Measurements from ENCODE around the gene ZC4H2. TPM values are rescaled to one million over a fixed set of nuclear protein-coding genes. Genes with fewer than 3 reads are reported as not detected.
"Not testable (repeated sequence)": the region's sequence is repeated elsewhere in the genome, so short reads cannot be mapped to it uniquely, and the experiment has no call there.

The ZC4H2 gene, protein sequence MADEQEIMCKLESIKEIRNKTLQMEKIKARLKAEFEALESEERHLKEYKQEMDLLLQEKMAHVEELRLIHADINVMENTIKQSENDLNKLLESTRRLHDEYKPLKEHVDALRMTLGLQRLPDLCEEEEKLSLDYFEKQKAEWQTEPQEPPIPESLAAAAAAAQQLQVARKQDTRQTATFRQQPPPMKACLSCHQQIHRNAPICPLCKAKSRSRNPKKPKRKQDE
- polyA plus RNA-seq (ENCODE audit: insufficient read length in 3 of 3) = 10 to 100 TPM; 21.6 to 23.5 (median 22.8) TPM
- long read RNA-seq, donor 1, partial matches to known transcripts = 0 of 7 reads
- long read RNA-seq, donor 1, other reads (novel, unspliced or antisense) = 0 of 7 reads
- long read RNA-seq, donor 2, transcript ZC4H2-202 (5 exons, 2,184 nt) = major isoform, 7 of 33 reads
- long read RNA-seq, donor 2, transcript ZC4H2-207 (5 exons, 606 nt) = minor isoform, 5 of 33 reads
- long read RNA-seq, donor 2, partial matches to known transcripts = 17 of 33 reads
- long read RNA-seq, donor 2, other reads (novel, unspliced or antisense) = 0 of 33 reads
- long read RNA-seq, donor 3, transcript ZC4H2-202 (5 exons, 2,184 nt) = major isoform, 5 of 8 reads
- long read RNA-seq, donor 3, partial matches to known transcripts = 0 of 8 reads
- long read RNA-seq, donor 3, other reads (novel, unspliced or antisense) = 0 of 8 reads
- long read RNA-seq, donor 4, partial matches to known transcripts = 0 of 6 reads
- long read RNA-seq, donor 4, other reads (novel, unspliced or antisense) = 0 of 6 reads
- long read RNA-seq, donor 5, partial matches to known transcripts = 0 of 4 reads
- long read RNA-seq, donor 5, other reads (novel, unspliced or antisense) = 0 of 4 reads
- long read RNA-seq, donor 6, partial matches to known transcripts = 0 of 7 reads
- long read RNA-seq, donor 6, other reads (novel, unspliced or antisense) = 0 of 7 reads
- long read RNA-seq, donor 7, partial matches to known transcripts = 0 of 7 reads
- long read RNA-seq, donor 7, other reads (novel, unspliced or antisense) = 0 of 7 reads
- long read RNA-seq, donor 8, partial matches to known transcripts = 0 of 5 reads
- long read RNA-seq, donor 8, other reads (novel, unspliced or antisense) = 0 of 5 reads
- long read RNA-seq, donor 9, transcript ZC4H2-202 (5 exons, 2,184 nt) = major isoform, 6 of 8 reads
- long read RNA-seq, donor 9, partial matches to known transcripts = 0 of 8 reads
- long read RNA-seq, donor 9, other reads (novel, unspliced or antisense) = 0 of 8 reads
- long read RNA-seq, donor 10, partial matches to known transcripts = 0 of 3 reads
- long read RNA-seq, donor 10, other reads (novel, unspliced or antisense) = 0 of 3 reads
- long read RNA-seq, donor 11, full-length matches to known transcripts = 4 of 4 reads
- long read RNA-seq, donor 11, partial matches to known transcripts = 0 of 4 reads
- long read RNA-seq, donor 11, other reads (novel, unspliced or antisense) = 0 of 4 reads
- long read RNA-seq, donor 12, full-length matches to known transcripts = 7 of 7 reads
- long read RNA-seq, donor 12, partial matches to known transcripts = 0 of 7 reads
- long read RNA-seq, donor 12, other reads (novel, unspliced or antisense) = 0 of 7 reads
- long read RNA-seq, donor 13, partial matches to known transcripts = 0 of 5 reads
- long read RNA-seq, donor 13, other reads (novel, unspliced or antisense) = 0 of 5 reads
- long read RNA-seq, donor 14, full-length matches to known transcripts = 13 of 13 reads
- long read RNA-seq, donor 14, partial matches to known transcripts = 0 of 13 reads
- long read RNA-seq, donor 14, other reads (novel, unspliced or antisense) = 0 of 13 reads
- long read RNA-seq, donor 15, transcript ZC4H2-202 (5 exons, 2,184 nt) = major isoform, 6 of 10 reads
- long read RNA-seq, donor 15, partial matches to known transcripts = 0 of 10 reads
- long read RNA-seq, donor 15, other reads (novel, unspliced or antisense) = 0 of 10 reads
- long read RNA-seq, donor 16, partial matches to known transcripts = 0 of 10 reads
- long read RNA-seq, donor 16, other reads (novel, unspliced or antisense) = 0 of 10 reads

DNA sequence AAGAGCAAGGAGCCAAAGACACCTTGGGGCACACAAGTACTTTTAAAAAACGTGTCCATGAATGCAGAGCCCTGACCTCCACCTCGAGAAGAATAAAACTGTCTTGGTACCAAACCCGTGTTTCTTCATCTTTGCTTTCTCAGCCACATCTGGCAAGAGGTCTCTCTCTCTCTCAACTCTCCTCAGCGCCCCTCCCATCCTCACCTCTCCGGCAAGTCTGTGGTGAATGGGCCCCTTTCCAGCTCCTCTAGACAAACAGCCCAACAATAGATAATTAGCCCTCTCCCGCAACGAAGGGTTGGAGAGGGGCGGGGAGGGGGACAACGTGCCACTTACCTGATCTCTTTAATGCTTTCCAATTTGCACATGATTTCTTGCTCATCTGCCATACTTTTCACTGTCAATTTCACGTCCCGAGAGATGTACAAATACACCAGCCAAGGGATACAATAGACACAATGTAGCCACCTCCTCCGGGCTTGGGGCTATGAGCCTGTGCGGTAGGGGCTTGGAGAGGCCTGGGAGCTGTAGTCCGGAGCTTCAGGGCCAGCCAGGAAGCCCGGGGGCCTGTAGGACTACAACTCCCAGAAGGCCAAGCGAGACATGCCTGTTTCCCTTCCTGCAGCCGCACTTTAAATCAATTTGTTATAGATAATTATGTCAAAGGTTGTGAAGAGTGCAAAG is at the start of gene ZC4H2:
Gene ZC4H2 (minus strand): TSS at position 462 of the 684 bp plus-strand sequence. CDS start 73 bp downstream, at position 389.
- DNase-seq = peak; percentile 75

DNA sequence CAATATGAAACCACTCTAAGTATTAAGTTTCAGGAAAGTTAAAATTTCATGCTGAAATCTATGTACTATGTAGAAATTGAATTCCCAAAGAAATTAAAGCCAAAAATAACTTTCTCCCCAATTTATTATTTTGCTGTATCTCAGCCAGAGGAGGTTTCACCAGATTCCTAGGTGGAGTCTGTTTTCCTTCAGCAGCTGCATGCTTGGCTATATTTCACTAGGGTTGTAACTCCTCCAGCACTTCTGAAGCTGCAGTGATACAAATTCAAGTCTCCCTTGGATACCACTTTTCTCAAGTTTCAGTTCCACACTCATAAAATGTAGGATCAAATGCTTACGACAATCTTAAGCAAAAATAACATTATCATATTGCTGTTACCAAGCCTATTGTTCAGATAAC is 41.2 kb upstream of the ZC4H2 start:
- peak; percentile 14 for DNase-seq

GRCh38 chrX:65014230-65014629 is 38.0 kb upstream of the ZC4H2 start:
- no peak for DNase-seq

DNA sequence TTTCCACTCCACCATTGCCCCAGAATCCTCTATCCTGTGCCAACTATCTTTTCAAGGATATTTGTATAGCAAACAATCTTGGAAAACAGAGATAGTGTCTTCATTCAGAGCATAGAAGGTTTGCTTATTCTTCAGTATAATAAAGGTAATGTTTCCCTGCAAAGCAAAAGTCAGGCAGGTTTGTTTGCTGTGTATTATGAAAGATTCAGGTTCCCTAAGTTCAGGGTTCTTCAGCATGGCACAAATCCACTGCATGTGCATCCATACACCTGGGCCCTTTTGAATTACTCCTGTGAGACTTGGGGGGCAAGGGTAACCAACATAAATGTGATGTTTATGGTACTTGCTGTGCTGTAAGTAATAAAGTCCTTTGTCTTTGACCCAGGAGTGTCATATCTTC is 33.2 kb upstream of the ZC4H2 start:
- no peak for DNase-seq

DNA sequence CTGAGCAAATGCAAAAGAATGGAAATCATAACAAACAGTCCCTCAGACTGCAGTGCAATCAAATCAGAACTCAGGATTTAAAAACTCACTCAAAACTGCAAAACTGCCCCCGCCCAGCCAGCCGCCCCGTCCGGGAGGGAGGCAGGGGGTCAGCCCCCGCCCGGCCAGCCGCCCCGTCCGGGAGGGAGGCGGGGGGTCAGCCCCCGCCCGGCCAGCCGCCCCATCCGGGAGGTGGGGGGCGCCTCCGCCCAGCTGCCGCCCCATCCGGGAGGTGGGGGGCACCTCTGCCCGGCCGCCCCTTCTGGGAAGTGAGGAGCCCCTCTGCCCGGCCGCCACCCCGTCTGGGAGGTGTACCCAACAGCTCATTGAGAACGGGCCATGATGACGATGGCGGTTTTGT is 26.0 kb upstream of the ZC4H2 start:
- DNase-seq = not testable (repeated sequence)

- no peak for DNase-seq
Observed at GRCh38 chrX:64996805-64997204, 20.6 kb upstream of the ZC4H2 start.

DNA sequence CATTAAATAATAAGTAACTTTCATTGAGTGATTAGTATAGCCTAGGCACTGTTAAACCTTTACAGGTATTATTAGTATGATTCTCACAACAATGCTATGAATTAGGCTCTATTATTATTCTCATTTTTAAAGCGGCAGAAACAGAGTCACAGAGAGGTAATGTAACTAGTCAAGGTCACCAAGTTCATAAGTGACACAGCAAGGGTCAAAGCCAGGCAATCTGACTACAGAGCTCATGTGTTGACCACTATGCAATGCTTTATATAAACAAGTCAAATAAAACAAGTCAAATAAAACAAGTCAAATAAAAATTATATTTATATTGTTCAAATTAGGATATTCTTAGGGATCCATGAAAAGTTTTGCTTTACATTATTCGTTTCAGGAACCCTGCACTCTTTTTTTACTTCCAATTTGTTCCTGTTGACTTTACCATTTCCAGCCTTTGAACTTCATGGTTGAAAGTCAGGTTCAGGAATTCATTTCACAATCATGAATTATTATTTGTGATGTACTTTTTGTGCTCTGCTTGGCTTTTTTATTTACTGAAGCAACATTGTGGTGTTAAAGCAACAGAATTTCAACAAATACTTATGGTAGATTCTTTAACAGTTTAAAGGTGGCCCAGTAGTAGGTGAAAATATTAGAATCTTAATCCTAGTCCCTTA is 18.0 kb upstream of the ZC4H2 start:
- DNase-seq = no peak

DNA sequence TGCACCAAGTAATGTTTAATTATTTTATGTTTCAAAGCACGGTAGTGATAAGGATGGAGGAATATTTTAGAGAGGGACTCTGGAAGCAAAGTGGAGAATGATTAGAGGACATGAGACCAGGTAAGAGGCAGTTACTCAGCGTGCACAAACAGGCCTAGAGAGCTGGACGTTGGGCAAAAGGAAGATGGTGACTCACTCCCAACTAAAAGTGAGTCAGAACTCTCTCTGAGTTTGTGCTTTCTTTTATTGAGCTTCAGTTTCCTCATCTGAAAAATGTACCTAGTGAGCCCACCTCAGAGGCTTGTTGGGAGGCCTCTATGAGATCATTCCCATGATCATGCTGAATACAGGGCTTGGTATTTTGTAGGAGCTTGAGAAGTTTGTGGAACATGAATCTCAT is 1.6 kb upstream of the ZC4H2 start:
- no peak for DNase-seq

GRCh38 chrX:64977051-64977450 is 801 bp upstream of the ZC4H2 start:
- DNase-seq = no peak

GRCh38 chrX:64976673-64977040 is 407 bp upstream of the ZC4H2 start:
- DNase-seq = no peak

DNA sequence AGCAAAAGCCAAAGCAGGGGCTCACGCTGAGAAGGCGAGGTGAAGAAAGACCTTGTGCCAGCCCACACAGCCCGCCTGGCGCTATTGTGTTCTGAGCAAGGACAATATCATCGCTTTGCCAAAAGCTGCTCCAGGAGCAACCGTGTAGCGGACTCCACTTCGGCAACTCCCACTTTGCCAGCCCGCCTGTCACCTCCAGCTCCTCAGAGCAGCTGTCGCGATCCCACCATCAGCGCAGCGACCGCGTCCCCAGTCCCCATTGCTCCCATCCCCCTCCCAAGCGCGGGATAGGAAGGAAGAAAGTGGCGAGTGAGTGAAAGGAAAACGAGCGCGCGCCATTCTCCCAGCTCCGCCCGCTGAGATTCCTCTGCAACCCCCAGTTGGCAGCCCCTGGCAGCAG is 759 bp downstream of the ZC4H2 start:
- peak; percentile 27 for DNase-seq

DNA sequence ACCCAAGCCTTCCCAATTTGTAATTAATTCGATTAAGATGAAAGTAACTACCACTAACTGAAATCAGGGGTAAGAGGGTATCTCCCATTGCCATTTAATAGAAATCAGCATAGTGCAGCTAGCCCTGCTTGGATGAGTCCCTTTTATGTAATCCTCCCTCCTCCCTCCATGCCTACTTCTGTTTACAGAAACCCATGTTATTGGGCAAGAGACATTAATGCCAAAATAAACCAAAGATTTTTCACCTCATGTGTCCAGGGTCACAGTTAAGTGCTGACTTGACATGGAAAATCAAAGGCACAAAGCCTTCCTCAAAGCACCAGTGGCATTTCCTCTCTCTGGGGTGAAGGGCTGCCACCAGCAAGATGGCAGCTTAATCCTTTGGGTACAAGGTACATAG is 50.8 kb downstream of the ZC4H2 start:
- DNase-seq = no peak

DNA sequence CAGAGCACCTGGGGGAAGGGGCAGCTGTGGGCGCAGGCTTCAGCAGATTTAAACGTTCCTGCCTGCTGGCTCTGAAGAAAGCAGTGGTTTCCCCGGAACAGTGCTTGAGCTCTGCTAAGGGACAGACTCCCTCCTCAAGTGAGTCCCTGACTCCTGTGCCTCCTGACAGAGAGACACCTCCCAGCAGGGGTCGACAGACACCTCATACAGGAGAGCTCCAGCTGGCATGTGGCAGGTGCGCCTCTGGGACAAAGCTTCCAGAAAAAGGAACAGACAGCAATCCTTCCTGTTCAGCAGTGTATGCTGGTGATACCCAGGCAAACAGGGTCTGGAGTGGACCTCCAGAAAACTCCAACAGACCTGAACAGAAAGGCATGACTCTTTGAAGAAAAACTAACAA is 68.1 kb downstream of the ZC4H2 start:
- no peak for DNase-seq

DNA sequence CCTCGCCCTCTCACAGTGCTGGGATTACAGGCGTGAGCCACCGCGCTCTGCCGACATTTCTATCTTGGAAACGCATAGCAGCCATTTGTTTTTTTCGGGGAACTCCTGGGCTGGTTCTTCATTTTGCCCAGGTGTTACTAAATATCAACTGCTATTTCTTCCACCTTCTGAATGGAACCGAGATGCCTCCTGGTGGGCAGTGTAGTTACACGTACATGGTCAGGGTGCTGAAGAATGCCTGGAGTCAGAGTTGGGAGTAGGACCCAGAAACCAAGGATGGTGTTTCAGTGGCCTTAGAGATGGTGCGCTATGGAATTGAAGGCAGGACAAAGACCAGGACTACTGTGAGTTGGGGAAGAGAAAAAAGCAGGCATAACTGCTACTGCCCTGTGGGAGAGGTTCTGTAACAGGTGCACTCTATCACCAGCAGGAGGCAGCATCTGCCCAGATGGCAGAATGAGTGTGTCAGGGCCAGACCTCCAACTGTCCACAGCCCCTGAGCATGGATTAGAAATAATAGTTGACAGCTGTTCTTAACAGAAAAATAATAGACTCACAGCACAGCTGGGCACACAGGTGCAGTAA is 81.7 kb downstream of the ZC4H2 start:
- DNase-seq = no peak

- no peak for DNase-seq
Observed at GRCh38 chrX:64885850-64886249, 90.4 kb downstream of the ZC4H2 start.

DNA sequence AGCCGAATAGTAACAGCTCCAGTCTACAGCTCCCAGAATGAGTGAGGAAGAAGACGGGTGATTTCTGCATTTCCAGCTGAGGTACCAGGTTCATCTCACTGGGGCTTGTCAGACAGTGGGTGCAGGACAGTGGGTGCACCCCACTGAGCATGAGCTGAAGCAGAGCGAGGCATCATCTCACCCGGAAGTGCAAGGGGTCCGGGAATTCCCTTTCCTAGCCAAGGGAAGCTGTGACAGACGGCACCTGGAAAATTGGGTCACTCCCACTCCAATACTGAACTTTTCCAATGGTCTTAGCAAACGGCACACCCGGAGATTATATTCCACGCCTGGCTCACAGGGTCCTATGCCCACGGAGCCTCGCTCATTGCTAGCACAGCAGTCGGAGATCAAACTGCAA is 97.5 kb downstream of the ZC4H2 start:
- DNase-seq = not testable (repeated sequence)

GRCh38 chrX:64867217-64867616 is 109.0 kb downstream of the ZC4H2 start:
- no peak for DNase-seq
